Liver (tissue), 9 donors: ENCODE data around the gene DOCK2. TPM values are rescaled to one million over a fixed set of nuclear protein-coding genes. Genes with fewer than 3 reads are reported as not detected.

Experiments
- DNase-seq: peaks from one replicate; pipeline ENCODE4 v3.0.0-alpha.2; 2017; ENCODE audit warnings: low spot score
- H3K27ac ChIP-seq, 2 donors: one replicate each; pipeline ENCODE4 v1.7.0; 2013; ENCODE audit warnings: inconsistent platforms in 2 of 2, low read length in 2 of 2, control low read depth in 1 of 2, low read depth in 1 of 2, mild to moderate bottlenecking in 1 of 2
- H3K27me3 ChIP-seq, 4 donors: one replicate each; pipeline versions ENCODE4 v1.6.1 to v1.7.0; 2013; ENCODE audit warnings: low read length in 3 of 4, inconsistent platforms in 1 of 4, mild to moderate bottlenecking in 1 of 4, moderate library complexity in 1 of 4; ENCODE audit not compliant: control insufficient read depth in 4 of 4, insufficient read depth in 4 of 4
- H3K36me3 ChIP-seq, 4 donors: one replicate each; pipeline versions ENCODE4 v1.6.1 to v1.7.0; 2013; ENCODE audit warnings: low read length in 3 of 4, mild to moderate bottlenecking in 3 of 4, low read depth in 1 of 4, moderate library complexity in 1 of 4; ENCODE audit not compliant: control insufficient read depth in 4 of 4, insufficient read depth in 3 of 4
- H3K4me1 ChIP-seq, 4 donors: one replicate each; pipeline versions ENCODE4 v1.6.1 to v1.7.0; 2013; ENCODE audit warnings: low read length in 3 of 4, mild to moderate bottlenecking in 3 of 4, moderate library complexity in 1 of 4; ENCODE audit not compliant: control insufficient read depth in 4 of 4, insufficient read depth in 4 of 4
- H3K4me3 ChIP-seq, 3 donors: one replicate each; pipeline versions ENCODE4 v1.6.1 to v1.7.0; 2013; ENCODE audit warnings: low read length in 3 of 3, control low read depth in 1 of 3, low read depth in 1 of 3, mild to moderate bottlenecking in 1 of 3
- H3K9ac ChIP-seq, 2 donors: one replicate each; pipeline ENCODE4 v1.7.0; 2013; ENCODE audit warnings: low read length in 2 of 2, mild to moderate bottlenecking in 2 of 2, moderate library complexity in 2 of 2, control low read depth in 1 of 2, low read depth in 1 of 2
- H3K9me3 ChIP-seq, 4 donors: one replicate each; pipeline versions ENCODE4 v1.6.1 to v1.7.0; 2013; ENCODE audit warnings: low read length in 3 of 4; ENCODE audit not compliant: control insufficient read depth in 4 of 4
- EGR1 ChIP-seq, 2 donors: IDR thresholded peaks; 2 replicates each; pipeline ENCODE4 v1.6.1; 2016 to 2018; ENCODE audit warnings: antibody characterized with exemption in 2 of 2, low read depth in 2 of 2
- FOXA2 ChIP-seq: IDR thresholded peaks from 2 replicates; pipeline ENCODE4 v1.6.1; 2016; ENCODE audit warnings: antibody characterized with exemption
- RAD21 ChIP-seq, 2 donors: IDR thresholded peaks; 2 replicates each; pipeline ENCODE4 v1.6.1; 2016; ENCODE audit warnings: antibody characterized with exemption in 2 of 2, mild to moderate bottlenecking in 2 of 2
- SP1 ChIP-seq: IDR thresholded peaks from 2 replicates; pipeline ENCODE4 v1.6.1; 2018; ENCODE audit warnings: antibody characterized with exemption, mild to moderate bottlenecking
- TAF1 ChIP-seq: conservative IDR thresholded peaks from 2 replicates; pipeline ENCODE4 v1.6.1; 2016; ENCODE audit warnings: antibody characterized with exemption, mild to moderate bottlenecking
- YY1 ChIP-seq: IDR thresholded peaks from 2 replicates; pipeline ENCODE4 v1.6.1; 2016; ENCODE audit warnings: antibody characterized with exemption, mild to moderate bottlenecking
- ZBTB33 ChIP-seq: IDR thresholded peaks from 2 replicates; pipeline ENCODE4 v1.6.1; 2016; ENCODE audit warnings: antibody characterized with exemption
- WGBS: extraction: QIAGEN DNeasy Blood & Tissue Kit; methylation state at CpG from one replicate; pipeline ENCODE4 v1.1.7; 2013; 5-methylcytosine and 5-hydroxymethylcytosine counted together
- polyA plus RNA-seq, 2 donors: library from polyadenylated mRNA; stranded (reverse) in 1 of 2; unstranded in 1 of 2; fragments of 200-250 nt in 1 of 2; fragments of >200 nt in 1 of 2; fragmentation: Nextera tagmentation in 1 of 2; extraction: Ambion mirVana in 1 of 2; gene quantifications; one replicate each; pipeline versions ENCODE4 v1.2.1 to v1.2.3, GENCODE V29; 2013 to 2015
- total RNA-seq, 2 donors: library from RNA; depleted of rRNA; stranded (reverse); fragments of >200 nt; gene quantifications; one replicate each; pipeline ENCODE4 v1.2.3, GENCODE V29; 2014
- TF ChIP-seq, protein P1 (sequence below): IDR thresholded peaks from 2 replicates; pipeline ENCODE4 v1.6.1; 2016; ENCODE audit warnings: antibody characterized with exemption
- TF ChIP-seq, protein P2 (sequence below): IDR thresholded peaks from 2 replicates; pipeline ENCODE4 v1.6.1; 2016; ENCODE audit warnings: antibody characterized with exemption, mild to moderate bottlenecking
- TF ChIP-seq, protein P3 (sequence below): fragments of 150-350 bp; IDR thresholded peaks from 2 replicates; pipeline ENCODE4 v1.5.1; 2017; ENCODE audit warnings: improper control_type of control experiment, low read depth, low read length; ENCODE audit not compliant: missing input control
- donor health status: healthy.
- donor health status: healthy.
- donor health status: healthy.
- donor health status: healthy.
- donor health status: healthy.

The DOCK2 gene
- total and polyA plus RNA-seq, 4 donors, result 2.3 to 26.6 (median 8.2) TPM

- Histone ChIP-seq H3K27ac (no peak overlapping the region), H3K36me3 (peaks cover 0 to 7% (median 0%) of the 10 kb centered on the region in 4 donors), H3K9ac (no peak overlapping the region), H3K4me1 (no peaks in the 10 kb centered on the region), H3K9me3 (no peaks in the 10 kb centered on the region), H3K27me3 (no peaks in the 10 kb centered on the region), H3K4me3 (no peak overlapping the region)
- 74% methylated on average over 5 of the region's 5 CpGs for WGBS
- DNase-seq, result no peak
- TF ChIP-seq TAF1, result no peak
- TF ChIP-seq, protein P1, sequence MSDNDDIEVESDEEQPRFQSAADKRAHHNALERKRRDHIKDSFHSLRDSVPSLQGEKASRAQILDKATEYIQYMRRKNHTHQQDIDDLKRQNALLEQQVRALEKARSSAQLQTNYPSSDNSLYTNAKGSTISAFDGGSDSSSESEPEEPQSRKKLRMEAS, result no peak
- TF ChIP-seq FOXA2, result no peak
- TF ChIP-seq SP1, result no peak
- TF ChIP-seq YY1, result no peak
- no peak for TF ChIP-seq RAD21 (IDR thresholded peaks at IDR 0.05)
- no peak for TF ChIP-seq ZBTB33
- TF ChIP-seq, protein P2, sequence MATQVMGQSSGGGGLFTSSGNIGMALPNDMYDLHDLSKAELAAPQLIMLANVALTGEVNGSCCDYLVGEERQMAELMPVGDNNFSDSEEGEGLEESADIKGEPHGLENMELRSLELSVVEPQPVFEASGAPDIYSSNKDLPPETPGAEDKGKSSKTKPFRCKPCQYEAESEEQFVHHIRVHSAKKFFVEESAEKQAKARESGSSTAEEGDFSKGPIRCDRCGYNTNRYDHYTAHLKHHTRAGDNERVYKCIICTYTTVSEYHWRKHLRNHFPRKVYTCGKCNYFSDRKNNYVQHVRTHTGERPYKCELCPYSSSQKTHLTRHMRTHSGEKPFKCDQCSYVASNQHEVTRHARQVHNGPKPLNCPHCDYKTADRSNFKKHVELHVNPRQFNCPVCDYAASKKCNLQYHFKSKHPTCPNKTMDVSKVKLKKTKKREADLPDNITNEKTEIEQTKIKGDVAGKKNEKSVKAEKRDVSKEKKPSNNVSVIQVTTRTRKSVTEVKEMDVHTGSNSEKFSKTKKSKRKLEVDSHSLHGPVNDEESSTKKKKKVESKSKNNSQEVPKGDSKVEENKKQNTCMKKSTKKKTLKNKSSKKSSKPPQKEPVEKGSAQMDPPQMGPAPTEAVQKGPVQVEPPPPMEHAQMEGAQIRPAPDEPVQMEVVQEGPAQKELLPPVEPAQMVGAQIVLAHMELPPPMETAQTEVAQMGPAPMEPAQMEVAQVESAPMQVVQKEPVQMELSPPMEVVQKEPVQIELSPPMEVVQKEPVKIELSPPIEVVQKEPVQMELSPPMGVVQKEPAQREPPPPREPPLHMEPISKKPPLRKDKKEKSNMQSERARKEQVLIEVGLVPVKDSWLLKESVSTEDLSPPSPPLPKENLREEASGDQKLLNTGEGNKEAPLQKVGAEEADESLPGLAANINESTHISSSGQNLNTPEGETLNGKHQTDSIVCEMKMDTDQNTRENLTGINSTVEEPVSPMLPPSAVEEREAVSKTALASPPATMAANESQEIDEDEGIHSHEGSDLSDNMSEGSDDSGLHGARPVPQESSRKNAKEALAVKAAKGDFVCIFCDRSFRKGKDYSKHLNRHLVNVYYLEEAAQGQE, result no peak
- TF ChIP-seq EGR1 (IDR thresholded peaks at IDR 0.05; ENCODE audit: low read depth in 2 of 2), result no peak
Observed at GRCh38 chr5:170069512-170069911, 432.4 kb downstream of the DOCK2 start.

DNA sequence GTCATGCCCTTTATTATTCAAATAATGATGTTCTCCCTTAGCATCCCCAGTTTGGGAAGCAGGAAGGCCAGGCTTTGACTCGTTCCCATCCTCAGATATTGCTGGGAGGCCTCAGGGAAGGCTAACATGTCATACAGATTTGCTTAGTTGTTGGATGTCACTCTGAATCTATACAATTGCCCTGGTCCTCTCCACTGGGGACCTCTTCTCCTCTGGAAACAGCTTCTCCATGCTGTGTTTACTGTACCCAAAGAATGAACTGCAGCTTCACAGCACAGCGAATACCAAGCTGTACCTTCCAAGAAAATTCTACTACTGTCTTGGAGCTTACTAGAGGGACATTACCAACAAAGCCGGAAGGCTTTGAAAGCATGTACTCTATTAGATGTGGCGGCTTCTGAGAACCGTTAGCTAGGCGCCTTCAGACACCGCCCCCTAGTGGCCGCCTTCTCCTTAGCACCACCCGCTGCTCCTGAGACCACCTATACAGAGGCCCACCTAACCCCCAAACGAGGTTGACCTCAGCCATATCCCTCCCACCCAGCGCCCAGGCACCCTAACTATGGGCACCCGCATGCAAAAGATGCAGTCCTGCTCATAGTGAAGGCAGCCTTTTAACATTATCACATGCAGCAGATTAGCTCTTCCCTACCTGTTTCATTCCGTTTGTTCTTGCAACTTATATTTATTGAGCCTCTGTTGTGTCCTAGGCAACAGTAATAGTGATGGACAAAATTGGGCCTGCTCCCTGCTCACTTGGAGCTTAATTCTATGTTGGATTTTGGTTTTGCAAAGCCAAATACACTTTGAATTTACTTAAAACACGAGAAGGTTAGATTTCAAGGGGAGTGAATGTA lies 433.7 kb downstream of the DOCK2 start:
- TF ChIP-seq, protein P3, sequence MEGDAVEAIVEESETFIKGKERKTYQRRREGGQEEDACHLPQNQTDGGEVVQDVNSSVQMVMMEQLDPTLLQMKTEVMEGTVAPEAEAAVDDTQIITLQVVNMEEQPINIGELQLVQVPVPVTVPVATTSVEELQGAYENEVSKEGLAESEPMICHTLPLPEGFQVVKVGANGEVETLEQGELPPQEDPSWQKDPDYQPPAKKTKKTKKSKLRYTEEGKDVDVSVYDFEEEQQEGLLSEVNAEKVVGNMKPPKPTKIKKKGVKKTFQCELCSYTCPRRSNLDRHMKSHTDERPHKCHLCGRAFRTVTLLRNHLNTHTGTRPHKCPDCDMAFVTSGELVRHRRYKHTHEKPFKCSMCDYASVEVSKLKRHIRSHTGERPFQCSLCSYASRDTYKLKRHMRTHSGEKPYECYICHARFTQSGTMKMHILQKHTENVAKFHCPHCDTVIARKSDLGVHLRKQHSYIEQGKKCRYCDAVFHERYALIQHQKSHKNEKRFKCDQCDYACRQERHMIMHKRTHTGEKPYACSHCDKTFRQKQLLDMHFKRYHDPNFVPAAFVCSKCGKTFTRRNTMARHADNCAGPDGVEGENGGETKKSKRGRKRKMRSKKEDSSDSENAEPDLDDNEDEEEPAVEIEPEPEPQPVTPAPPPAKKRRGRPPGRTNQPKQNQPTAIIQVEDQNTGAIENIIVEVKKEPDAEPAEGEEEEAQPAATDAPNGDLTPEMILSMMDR, result peak; percentile 35
- TF ChIP-seq EGR1 (IDR thresholded peaks at IDR 0.05; ENCODE audit: low read depth in 2 of 2), result no peak
- peak; percentile 39 to 58 for TF ChIP-seq RAD21 (IDR thresholded peaks at IDR 0.05)
- H3K9ac ChIP-seq, result no peak overlapping the region
- WGBS, result 34% methylated on average over 14 of the region's 14 CpGs
- no peak overlapping the region for H3K27ac ChIP-seq
- H3K9me3 ChIP-seq, result no peaks in the 10 kb centered on the region
- H3K4me3 ChIP-seq, result no peak overlapping the region
- H3K27me3 ChIP-seq, result no peaks in the 10 kb centered on the region
- DNase-seq, result peak; percentile 53
- H3K36me3 ChIP-seq, result peaks cover 0 to 7% (median 0%) of the 10 kb centered on the region in 4 donors
- H3K4me1 ChIP-seq, result no peaks in the 10 kb centered on the region
